DOHH2 (cell line): ENCODE data around the gene ONECUT3.

Source experiments
- CTCF ChIP-seq: fragments of 200-600 bp; sonication (generic); IDR thresholded peaks from one replicate; pipeline ENCODE4 v1.5.1; 2014; ENCODE audit warnings: antibody characterized with exemption, mild to moderate bottlenecking, low read depth, low read length; ENCODE audit not compliant: poor library complexity, severe bottlenecking
- EZH2phosphoT487 ChIP-seq: fragments of 200-600 bp; sonication (generic); IDR thresholded peaks from 2 replicates; pipeline ENCODE4 v1.6.1; 2017; ENCODE audit warnings: borderline replicate concordance, mild to moderate bottlenecking, antibody characterized with exemption, low read length, moderate library complexity, mixed read lengths

GRCh38 chr19:1828279-1829238, 75.3 kb downstream of the ONECUT3 start:
- TF ChIP-seq CTCF (no peak), EZH2phosphoT487 (no peak)
